Stimulated activated CD8-positive, alpha-beta memory T cell treated with anti-CD3 and anti-CD28 coated beads, Interleukin-4, amount 100 ng/mL, for 24 hours (primary cell): Measurements from ENCODE around the gene DCAF6.
A peak's percentile ranks its signal among the peaks of the same experiment; 100 is the strongest.

Experiments used
- DNase-seq: peaks from one replicate; pipeline ENCODE4 v3.0.0-alpha.2; 2020; ENCODE audit warnings: low read depth

Gene DCAF6

DNA sequence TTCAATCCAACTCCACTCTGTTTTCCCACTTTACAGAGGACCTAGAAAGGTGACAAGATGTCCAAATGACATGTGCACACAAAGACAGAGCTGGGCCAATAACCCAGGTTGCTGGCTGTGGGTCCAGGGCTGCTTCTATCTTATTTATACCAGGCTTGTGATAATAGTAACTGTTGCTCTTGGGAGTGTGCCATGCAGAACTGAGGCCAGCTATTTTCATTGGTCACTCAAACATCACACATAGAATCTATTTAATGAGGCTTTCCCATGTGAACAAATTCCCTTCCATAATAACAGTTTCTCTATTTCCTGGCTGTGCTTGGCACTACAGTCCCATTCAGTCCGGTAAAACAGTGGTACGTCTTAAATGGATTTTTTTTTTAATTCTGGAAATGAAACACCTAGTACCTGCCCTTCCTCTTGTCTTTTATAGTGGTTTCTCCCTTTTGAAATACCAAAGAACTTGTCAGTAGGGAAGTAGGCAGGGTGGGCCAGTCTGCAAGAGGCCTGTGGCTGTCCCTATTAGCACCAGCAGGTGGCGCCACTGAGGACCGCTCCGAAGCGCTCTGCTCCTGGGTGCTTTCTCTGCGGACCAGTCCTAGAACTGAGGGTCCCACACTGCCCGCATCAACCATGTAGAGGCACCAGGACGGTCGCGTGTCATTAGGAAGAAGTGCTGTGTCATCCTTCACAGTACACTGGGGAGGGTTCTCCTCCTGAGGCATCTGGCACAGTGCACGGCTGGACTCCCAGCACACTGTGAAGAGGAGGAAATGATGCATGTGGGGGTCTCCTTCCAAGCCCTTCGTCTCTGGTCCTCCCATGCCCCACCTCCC lies 148.1 kb downstream of the DCAF6 start:
- peak; percentile 45 for DNase-seq

GRCh38 chr1:168085401-168085872 lies 149.0 kb downstream of the DCAF6 start:
- DNase-seq = no peak

DNA sequence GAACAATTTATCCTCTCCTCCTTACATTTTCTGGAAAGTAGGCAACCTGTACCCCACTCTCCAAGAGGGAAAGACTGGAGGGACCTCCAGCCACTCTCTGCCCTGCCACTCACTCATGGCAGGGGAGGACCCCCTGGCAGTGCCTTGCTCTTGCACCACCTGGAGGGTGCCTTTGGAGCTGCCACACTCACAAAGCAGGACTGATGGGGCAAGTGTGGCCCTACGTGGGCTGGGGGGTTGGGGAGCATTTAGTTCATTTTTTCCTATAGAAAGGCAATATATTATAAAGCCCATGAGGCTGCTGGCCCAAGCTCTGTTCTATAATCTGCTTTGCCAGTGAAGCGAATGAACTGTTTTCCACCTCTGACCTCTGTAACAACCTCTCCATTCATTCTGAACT lies 150.0 kb downstream of the DCAF6 start:
- DNase-seq = no peak

GRCh38 chr1:168087696-168088095 lies 151.2 kb downstream of the DCAF6 start:
- no peak for DNase-seq

- DNase-seq = no peak
Measured at GRCh38 chr1:168088511-168089325, 152.2 kb downstream of the DCAF6 start.

DNA sequence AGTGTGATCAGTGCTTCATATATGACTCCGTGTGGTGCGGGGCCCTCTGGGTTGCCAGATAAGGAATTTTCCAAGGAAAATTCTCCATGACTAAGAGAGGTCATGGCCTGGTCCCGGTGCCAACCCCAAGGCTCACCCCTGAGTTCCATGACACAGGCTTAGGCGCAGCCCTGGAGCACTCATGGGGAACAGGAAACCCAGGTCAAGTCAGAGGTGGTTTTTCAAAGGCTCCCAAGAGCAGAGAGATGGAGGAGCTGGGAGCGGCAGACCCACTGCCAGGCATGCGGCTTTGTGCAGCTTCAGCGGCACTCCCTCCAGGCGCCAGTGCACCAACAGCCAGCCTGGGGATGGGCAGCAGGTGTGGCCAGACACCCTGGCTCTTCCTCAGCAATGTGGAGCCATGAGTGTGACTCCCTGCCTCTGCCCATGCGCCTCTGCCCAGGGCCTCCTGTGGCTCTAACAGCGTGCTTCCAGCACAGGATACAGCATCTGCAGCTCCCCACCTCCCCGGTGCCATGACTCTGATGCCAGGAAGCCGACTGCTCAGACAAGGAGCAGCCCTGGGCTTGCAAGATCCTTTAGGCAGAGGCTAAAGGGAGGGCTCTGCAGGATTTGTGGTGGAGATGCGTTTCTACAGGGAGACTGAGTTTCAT lies 153.0 kb downstream of the DCAF6 start:
- DNase-seq = no peak

GRCh38 chr1:168089979-168090337 lies 153.5 kb downstream of the DCAF6 start:
- DNase-seq = no peak

DNA sequence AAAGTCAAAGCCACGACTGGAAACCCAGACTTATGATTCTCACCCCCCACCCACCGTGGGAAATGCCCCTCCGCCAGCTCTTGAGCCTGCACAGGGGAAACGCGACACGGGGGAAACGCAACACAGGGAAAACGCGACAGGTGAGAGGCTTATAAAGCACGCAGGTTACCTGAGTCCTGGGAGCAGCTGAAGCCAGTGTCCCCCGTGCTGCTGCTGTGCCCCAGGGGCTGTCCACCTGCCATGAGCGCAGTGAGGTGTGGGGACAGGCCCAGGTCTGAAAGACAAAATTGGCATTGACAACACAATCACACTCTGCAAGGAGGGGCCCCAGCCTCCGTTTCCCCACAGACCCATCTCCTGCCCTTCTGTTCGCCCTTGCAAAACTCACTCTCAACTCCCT lies 153.9 kb downstream of the DCAF6 start:
- DNase-seq = no peak

DNA sequence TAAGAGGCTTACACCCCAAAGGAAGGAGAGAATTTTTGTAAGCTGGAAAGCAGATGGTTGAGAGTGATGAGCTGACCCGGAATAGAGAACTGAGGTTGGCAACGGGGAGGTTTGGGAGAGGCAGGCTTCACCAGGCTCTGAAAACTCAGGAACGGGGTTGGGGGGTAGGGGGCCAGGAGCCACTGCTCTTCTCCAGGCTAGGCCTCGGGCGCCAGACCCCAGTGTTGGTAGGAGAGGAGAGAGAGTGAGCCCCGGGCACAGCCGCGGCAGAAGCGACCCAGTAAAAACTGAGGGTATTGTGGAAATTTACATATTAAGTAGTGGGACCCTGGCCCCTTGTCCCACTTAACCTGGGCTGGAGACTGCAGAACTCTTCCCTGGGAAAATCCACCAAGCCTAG lies 154.6 kb downstream of the DCAF6 start:
- no peak for DNase-seq

GRCh38 chr1:168091720-168092550 lies 155.5 kb downstream of the DCAF6 start:
- no peak for DNase-seq

DNA sequence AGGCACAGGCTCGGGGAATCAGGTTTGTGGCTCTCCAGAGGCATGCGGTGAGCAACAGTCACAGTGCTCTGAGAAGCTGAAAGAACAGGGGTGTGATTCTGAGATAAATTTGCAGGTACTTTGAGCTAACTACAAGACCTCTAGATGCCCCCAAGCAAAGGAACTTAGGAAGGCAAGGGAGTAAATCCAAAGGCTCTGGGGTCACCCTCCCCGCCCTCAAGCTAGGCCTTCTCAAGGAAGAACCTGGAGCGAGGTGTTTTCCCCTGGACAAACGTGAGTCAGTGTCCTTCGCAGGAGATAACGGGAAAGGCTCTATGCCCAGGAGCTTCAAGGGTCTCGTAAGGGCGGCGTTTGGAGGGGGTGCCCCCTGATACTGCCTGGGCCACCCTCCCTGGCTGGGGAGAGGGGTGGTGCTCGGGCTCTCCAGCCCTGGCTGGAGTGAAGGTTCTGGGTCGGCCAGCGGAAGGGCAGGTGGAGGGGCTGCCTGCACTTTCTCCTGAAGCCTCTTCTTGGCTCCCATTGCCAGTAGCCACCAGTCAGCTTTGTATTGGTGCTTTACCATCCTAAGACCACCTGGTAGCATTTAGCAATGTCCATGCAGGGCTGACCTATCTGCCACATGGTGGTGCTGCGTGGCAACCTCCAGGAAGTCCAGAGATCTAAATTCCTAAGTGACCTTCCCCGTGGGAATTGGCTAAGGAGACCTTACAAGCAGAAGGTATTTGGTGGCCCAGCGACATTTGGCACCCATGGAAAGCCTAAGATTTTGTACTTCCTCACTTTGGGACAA lies 156.3 kb downstream of the DCAF6 start:
- no peak for DNase-seq

DNA sequence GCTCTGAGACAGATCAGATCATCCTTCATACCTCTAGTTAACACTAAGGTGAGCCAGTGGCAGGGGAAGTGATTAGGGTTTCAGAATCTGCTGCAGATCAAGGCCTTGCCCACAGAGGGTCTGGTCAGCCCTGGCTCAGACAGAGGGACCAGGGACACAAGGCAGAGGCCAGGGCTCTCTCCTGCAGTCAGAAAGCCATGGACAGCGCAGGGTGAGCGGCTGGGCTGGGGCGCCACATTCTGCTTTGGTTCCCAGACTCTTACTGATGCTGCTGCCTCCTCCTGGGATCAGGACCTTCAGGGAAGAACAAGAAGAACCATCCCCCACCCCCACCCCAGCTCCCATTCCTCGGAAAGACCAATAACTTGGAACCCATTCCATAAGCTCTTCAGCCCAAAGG lies 157.1 kb downstream of the DCAF6 start:
- no peak for DNase-seq

GRCh38 chr1:168095476-168095875 lies 159.0 kb downstream of the DCAF6 start:
- DNase-seq = no peak

GRCh38 chr1:168096296-168097165 lies 160.0 kb downstream of the DCAF6 start:
- no peak for DNase-seq

GRCh38 chr1:168097921-168098528 lies 161.5 kb downstream of the DCAF6 start:
- DNase-seq = no peak

GRCh38 chr1:168098534-168099320 lies 162.2 kb downstream of the DCAF6 start:
- no peak for DNase-seq

GRCh38 chr1:168099337-168099801 lies 162.9 kb downstream of the DCAF6 start:
- no peak for DNase-seq

- DNase-seq = no peak
Measured at GRCh38 chr1:168100315-168101002, 164.0 kb downstream of the DCAF6 start.
